VCaP (cell line): Measurements from ENCODE around the gene AIF1.

Experiments used
- H3K27ac ChIP-seq: fragments of 450-650 bp; 2 replicates; pipeline ENCODE4 v1.5.1; 2017
- CTCF ChIP-seq: fragments of 450-650 bp; conservative IDR thresholded peaks from 2 replicates; pipeline ENCODE4 v1.5.1; 2017; ENCODE audit warnings: mild to moderate bottlenecking, moderate library complexity

Gene AIF1

DNA sequence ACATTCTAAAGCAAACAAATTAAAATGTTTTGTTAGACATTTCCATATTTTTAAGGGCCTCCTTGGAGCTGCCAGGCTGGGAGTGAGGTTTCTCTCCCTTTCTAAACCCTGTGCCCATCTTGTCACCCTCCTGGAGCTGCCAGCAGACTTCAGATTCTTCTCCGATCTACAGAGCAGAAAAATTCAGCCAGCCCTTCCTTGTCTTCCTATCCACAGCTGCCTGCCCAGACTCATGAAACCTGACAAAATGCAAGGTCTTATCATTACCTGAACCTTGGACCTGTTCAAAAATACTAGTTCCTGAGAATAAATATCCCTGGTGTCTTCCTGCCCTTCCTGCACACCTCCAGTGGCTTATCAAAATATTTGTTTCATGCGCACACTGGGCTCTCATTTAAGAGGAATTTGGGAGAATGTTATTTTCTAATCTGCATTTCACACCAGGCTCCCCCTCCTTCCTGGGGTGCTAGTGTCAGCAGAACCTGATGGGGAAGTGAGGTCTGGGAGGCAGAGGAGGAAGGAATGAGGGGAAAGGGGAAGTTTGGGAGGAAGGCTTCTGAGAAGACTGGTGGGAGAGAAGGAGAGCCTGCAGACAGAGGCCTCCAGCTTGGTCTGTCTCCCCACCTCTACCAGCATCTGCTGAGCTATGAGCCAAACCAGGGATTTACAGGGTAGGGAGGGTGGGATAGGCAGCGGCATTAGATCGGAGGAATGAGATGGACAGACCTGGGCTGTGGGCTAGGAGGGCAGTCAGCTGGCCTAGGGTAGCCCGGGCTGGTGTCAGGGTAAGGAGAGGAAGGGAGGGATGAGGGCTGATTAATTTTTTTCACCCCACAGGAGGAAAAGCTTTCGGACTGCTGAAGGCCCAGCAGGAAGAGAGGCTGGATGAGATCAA, at the start of gene AIF1:
Gene AIF1 (plus strand): TSS at position 551 of the 895 bp plus-strand sequence. CDS start 96 bp downstream, at position 647.
- TF ChIP-seq CTCF = no peak
- peak within 1 kb of the TSS; percentile 38; the same call in 1 of the 2 replicates for H3K27ac ChIP-seq

- H3K27ac ChIP-seq = no peak overlapping the region
- TF ChIP-seq CTCF = no peak
Measured at GRCh38 chr6:31567531-31568370, 47.3 kb upstream of the AIF1 start.

DNA sequence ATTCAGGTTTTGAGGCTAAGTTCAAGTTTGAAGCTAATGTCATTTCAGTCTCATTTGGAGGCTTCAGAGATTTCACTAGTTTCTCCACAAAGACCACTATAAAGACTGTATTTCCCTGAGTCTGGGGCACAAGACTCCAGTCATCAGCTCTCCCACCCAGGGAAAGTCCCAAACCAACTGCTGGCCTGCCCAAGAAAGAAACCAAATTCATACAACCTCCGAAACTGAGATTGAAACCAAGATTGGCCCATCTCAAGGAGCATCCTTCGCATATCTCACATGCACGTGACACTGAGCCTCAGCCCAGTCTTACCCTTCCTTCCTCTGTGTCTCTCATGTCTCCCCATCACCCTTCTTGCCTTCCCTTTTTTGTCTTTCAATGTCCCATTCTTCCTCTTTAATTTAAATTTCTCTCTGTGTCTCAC, 46.5 kb upstream of the AIF1 start:
- H3K27ac ChIP-seq = no peak overlapping the region
- no peak for TF ChIP-seq CTCF

GRCh38 chr6:31569861-31570536, 45.0 kb upstream of the AIF1 start:
- no peak for TF ChIP-seq CTCF
- H3K27ac ChIP-seq = no peak overlapping the region

DNA sequence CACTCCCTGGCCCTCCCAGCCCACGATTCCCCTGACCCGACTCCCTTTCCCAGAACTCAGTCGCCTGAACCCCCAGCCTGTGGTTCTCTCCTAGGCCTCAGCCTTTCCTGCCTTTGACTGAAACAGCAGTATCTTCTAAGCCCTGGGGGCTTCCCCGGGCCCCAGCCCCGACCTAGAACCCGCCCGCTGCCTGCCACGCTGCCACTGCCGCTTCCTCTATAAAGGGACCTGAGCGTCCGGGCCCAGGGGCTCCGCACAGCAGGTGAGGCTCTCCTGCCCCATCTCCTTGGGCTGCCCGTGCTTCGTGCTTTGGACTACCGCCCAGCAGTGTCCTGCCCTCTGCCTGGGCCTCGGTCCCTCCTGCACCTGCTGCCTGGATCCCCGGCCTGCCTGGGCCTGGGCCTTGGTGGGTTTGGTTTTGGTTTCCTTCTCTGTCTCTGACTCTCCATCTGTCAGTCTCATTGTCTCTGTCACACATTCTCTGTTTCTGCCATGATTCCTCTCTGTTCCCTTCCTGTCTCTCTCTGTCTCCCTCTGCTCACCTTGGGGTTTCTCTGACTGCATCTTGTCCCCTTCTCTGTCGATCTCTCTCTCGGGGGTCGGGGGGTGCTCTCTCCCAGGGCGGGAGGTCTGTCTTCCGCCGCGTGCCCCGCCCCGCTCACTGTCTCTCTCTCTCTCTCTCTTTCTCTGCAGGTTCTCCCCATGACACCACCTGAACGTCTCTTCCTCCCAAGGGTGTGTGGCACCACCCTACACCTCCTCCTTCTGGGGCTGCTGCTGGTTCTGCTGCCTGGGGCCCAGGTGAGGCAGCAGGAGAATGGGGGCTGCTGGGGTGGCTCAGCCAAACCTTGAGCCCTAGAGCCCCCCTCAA, 42.8 kb upstream of the AIF1 start, which contains the start of gene LTA:
Gene LTA (plus strand): TSS at position 249 of the 871 bp plus-strand sequence. CDS start 454 bp downstream, at position 703.
- H3K27ac ChIP-seq = no peak within 1 kb of the TSS

More for the DNA sequence above, 42.8 kb upstream of the AIF1 start, which contains the start of gene LTA:
- no peak for TF ChIP-seq CTCF
